HG02840 (cell line): ENCODE data around the gene PODXL2.
"Not testable (repeated sequence)": the region's sequence is repeated elsewhere in the genome, so short reads cannot be mapped to it uniquely, and the experiment has no call there.

Source experiments
- ATAC-seq: cut with Tn5 transposase; IDR thresholded peaks from one replicate; pipeline ENCODE4 v1.9.1; 2021; ENCODE audit warnings: mild to moderate bottlenecking, moderate library complexity, moderate number of reproducible peaks; ENCODE audit not compliant: unreplicated experiment, low FRiP score

PODXL2 gene

DNA sequence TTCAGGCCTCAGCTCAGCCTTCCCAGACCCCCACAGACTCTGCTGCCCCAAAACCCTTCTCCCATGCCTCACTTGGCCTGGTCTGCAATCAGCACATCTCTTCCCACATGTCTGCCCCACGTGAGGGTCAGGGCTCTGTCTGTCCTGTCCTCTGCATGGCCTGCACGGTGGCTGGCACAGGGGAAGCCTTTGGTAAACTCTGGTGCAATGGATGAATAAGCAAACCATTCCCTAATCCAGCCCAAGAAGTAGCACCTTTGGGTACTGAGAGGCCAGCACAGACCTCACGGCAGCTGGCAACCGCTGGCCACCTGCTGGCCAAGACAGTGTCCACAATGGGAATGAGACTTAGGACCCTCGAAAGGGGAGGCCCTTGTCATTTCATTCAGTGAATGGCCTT, 71.4 kb downstream of the PODXL2 start:
- no peak for ATAC-seq

DNA sequence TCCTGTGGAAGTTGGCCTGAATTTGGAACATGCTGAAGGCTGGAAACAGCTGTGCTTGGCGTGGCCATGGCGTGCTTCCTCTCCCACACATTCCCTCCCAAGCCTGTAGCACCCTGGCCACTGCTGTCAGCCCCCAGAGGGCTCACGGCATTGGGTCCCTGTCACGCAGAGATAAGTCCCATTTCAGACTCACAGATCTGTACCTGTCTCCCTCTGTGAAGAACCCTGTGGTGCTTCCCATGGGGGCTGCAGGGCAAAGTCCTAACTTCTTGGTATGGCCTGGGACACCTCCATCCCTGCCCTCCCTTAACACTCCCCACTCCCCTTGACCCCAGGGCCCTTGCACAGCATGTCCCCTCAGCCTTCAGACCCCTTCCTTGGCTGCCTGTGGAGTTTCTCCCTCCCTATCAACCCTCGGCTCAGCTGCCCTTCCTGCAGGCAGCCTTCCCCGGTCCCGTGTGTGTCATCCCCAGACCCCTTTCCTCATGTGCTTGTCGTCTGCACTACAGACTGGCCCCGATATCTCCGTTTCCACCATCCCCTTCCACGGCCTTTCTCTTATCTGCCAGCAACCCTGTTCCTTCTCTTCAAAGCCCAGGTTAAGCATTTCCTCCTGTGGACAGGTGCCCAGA, 72.4 kb downstream of the PODXL2 start:
- ATAC-seq: no peak

DNA sequence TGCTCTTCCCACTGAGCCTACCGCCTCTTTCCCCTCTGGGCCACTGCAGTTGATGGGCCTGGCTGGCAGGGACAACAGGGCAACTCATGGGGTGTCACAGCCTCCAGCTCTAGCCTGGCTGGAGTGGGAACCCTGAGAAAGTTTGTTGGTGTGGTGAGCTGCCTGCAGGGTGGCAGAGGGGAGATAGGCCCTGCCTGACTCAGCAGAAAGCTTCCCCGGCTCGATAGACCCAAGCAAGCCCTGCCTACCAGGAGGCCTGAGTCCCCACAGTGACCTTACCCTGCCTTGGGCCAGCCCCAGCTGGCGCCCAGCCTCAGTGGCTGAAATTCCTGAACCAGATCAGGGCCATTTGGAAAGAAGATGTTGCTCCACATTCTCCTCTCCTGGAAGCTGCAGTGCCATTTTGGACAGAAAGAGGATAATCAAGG, 73.2 kb downstream of the PODXL2 start:
- no peak for ATAC-seq

DNA sequence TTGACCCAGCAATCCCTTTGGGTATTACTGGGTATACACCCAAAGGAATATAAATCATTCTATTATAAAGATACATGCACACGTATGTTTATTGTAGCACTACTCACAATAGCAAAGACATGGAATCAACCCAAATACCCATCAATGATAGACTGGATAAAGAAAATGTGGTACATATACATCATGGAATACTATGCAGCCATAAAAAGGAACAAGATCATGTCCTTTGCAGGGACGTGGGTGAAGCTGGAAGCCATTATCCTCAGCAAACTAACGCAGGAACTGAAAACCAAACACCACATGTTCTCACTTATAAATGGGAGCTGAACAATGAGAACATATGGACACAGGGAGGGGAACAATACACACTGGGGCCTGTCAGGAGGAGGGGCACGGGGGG, 75.9 kb downstream of the PODXL2 start:
- not testable (repeated sequence) for ATAC-seq

DNA sequence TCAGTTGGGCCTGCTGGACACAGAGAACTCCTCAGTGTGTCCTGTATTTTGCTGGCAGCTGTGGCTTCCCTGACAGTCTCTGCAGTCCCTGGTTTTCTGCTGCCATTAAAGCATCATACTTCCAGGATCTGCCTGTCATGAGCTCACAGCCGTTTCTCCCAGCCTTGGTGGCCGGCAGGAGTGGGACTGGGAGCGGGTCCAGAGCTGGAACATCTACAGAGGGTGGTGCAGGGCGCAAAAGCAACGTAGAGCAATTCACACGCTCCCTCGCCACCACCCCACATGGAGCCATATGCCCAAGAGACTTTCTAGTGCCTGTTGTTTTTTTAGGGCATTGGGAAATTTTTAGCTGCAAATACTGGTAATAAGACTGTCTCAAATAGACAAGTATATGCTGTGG, 77.3 kb downstream of the PODXL2 start:
- no peak for ATAC-seq

DNA sequence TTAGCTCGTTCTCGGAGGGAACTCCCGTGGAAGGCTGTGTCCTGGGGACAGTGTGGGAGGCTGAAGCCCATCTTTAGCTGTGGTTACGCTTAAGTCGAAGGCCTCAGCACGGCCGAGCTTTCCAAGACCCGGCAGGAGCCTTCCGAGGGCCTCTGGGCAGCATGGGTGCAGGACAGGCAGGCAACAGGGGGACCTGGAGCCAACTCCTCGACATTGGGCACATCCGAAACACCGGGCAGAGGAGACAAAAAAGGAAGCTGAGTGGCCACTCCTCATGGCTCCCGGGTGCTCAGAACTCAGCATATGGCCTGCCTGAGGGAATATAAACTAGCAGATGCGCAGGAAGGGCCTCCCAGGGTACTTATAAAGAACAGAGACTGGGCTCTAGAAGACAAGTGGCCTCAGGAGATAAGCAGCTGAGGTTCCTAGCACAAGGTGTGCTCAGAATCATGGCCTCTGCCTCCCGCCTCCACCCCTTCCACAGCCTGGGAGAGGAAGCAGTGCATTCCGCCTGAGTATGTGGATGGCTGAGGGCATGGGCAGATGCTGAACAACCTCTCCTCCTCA, 77.9 kb downstream of the PODXL2 start:
- ATAC-seq: no peak

DNA sequence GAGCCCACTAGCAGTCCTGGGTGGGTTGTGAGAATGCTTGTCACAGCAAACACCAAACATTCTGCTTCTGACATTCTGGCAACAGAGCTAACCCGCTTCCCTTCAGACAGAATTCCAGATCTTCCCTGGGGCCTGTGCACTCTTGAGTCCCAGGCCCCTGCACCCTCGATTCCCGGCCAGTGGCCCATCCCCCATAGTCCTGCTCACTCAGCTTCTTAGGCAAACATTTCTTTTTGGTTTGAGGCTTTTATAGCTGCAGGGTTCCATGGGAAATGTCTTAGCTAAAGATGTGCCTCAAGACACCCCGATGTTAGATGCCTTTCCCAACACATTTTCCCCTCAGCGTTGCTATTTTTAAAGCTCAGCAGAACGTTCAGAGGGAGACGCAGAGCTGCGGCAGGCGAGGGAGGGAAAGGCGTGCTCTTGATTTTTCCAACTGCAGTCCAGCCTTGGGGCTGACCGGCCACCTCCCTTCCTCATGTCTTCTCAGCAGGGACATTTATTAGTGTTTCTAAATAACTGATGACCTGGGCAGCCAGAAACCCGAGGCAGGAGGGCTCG, 78.9 kb downstream of the PODXL2 start:
- ATAC-seq: no peak

DNA sequence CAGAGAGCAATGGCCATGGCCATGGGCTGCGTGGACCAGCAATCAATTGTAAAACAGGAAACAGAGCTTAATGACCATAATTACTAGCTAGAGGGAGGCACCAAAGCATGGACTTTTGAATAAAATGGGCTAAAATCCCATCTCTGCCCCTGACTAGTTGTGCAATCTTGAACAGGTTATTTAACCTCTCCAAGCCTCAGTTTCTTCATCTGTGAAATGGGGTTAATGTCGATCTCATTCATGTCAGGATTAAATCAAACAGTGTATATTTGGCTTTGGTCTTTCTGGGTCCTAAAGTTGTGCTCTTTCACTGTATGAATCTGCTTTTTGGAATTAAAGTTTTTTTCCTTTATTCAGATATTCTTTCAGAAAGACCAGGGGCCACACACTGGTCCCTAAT, 79.9 kb downstream of the PODXL2 start:
- ATAC-seq: no peak

DNA sequence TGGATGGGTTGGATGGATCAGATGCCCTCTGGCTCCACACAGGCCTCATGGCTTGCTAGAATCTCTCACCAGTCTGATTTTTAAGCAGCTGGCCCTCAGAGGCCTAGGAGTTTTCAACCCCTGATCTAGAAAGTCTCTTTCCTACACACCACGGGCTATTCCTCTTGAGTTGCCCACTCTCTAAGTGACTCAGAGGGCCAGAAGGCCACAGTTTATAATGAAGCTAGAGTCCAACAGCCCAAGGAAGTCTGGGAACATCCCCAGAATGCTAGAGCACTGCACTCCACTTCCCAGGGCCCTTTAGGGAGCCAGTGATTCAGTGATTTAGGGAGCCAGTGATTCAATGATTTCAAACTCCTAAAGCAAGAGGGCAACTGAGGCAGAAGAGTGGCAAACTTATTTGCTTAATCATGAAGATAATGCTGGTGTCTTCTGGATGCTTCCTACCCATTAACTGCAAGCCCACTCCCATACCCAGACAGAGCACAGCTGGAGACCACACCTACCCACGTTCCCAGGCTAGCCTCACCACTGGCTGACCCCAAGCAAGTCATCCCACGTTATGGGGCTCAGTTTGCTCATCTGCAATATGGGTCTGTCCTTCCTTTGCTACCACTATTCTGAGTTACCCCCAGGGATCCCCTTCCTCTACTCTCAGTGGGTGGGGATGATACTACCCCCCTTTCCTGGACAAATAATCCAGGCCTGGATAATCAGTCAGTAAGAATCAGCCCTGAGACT, 80.5 kb downstream of the PODXL2 start:
- ATAC-seq: no peak

DNA sequence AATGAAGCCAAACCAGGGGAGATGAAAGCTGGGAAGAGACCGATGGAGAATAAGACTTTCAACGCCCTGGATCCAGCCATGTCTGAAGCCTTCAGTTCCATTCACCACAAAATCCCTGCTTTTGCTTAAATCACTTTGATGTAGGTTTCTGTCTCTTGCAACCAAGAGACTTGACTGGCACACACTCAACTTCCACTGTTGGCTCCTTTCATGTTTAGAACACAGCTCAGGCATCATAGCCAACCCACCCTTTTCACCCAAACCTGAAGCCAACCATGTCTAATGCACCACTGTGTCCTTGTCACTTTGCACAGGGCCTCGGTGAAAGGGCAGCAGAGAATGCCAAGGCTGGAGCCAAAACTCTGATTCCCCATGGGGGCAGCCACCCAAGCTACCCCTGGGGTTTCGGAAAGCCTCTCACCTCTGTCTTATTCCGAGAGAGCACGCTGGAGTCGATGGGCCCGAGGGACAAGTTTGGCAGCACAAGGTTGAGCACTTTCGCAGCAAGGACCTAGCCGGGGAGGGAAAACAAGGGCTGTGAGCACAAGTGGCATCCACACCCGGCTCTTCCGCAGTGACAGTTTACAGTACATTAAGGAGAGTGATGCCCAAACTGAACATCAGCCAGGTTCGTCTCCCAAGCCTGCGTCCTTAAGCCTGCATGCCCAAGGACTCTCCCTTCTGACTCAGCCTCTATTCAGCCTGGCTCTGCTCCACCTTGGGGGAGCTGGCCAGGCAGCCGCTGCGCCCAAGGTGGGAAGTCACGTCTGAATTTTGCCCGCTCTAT, 81.4 kb downstream of the PODXL2 start:
- ATAC-seq: no peak

DNA sequence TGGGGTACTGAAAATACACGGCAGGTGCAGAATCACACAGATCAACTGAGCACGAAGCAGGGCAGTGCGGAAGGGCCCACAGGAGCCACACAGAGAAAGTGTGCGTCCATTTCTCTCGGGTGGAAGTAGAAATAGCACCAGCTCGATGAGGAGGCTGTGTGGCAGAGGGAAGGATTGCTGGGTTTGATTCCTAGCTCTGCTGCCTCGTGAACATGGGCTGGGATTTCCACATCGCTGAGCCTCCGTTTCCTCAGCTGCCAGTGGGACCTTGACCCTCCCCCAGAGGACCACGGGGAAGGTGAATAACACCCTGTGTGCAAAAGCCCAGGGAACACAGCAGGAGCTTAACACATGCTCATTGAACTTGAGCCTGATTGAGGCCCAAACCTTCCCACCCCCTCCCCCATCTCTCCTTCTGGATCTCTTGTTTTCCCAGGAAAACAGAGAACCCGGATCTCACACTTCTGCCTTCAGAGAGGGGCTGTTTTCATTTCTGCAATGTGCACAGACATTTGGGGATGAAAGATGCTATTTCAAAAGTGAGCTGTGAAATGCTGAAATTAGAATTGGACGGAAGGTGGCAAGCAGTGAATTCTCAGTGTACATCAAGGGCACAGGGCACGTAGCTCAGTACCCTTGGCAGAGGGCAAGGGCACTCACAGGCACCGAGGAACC, 82.2 kb downstream of the PODXL2 start:
- no peak for ATAC-seq

GRCh38 chr3:127711896-127712295, 82.9 kb downstream of the PODXL2 start:
- ATAC-seq: no peak

- ATAC-seq: no peak
Measured at GRCh38 chr3:127712461-127712860, 83.5 kb downstream of the PODXL2 start.

DNA sequence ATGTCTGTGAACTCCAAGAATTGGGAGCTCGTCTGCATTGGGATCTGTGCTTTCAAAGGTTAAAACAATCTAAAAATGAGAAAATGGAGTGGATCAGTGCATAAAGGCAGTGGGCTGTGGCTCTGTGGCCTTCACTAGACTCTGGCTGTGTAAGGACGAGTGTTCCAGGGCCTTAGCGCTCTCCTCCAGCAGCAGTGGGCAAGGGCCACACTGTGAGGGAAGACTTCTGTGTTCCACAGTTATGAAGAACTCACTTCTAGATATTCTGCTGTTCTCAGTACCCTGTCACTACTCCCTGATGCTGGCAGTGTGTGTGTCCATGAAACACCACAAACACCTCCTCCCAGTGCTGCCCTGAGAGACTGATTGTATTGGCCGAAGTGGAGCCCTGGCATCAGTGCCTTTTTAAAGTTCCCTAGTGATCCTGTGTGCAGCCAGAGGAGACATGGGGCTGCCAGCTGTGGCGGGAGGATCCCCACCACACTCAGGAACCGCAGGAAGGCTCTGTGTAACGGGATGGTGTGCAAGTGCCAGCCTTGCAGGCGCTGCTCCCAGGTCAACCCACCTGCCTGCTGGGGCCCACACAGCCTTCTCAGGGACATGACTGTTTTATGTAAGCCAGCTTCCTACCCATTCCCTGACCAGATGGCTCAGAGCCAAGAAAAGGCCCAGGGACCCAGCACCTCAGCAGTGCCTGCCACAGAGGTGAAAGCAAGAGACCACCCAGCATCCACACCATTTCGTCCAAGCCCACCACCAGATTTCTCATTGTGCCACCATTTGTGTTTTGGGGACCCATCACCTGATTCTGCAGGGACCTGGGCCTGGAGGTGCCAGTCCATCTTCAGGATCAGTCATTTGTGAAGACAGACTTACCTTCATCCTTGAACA, 84.1 kb downstream of the PODXL2 start:
- no peak for ATAC-seq

DNA sequence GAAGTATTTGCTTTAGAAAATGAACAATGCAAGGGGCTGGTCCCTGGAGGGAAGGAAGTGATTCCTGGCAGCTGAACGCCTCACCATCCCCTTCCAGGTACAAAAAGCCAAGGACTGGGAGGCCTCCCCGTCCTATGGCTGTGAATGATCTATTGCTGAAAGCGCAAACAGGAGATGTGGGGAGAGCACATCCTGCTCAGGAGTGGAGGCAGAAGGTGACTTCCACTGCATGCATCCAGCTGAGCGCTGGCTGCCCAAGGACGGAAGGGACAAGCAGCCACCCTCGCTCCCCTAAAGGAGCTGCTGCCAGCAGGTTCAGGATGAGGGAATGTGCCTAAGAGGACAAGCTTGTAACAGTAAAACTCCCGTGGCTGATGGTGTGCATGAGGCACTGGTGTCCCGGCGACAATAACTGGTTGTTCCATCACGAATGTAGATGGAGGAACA, 85.2 kb downstream of the PODXL2 start:
- no peak for ATAC-seq

- ATAC-seq: no peak
Measured at GRCh38 chr3:127714866-127715265, 85.9 kb downstream of the PODXL2 start.

- no peak for ATAC-seq
Measured at GRCh38 chr3:127715532-127715931, 86.5 kb downstream of the PODXL2 start.

DNA sequence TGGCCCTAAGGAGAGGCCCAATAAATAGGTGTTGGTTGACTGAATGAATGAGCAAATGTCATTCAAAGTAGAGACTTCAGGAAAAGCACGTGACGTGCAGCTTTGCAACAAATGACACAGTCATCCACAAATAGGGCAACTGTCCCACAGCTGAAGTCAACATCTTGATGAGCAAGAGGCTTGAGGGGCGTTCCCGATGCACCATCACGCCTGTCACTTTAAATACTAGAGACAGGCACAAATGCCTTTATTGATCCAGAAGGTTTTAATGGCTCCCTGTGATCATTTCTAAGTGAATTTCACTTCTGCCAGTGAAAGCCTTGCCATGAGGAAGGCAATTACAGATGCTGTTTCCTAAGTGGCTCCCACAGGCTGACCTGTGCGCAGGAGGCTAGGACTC, 87.4 kb downstream of the PODXL2 start:
- no peak for ATAC-seq
